ENCODE data around the gene PTK7.

DNA sequence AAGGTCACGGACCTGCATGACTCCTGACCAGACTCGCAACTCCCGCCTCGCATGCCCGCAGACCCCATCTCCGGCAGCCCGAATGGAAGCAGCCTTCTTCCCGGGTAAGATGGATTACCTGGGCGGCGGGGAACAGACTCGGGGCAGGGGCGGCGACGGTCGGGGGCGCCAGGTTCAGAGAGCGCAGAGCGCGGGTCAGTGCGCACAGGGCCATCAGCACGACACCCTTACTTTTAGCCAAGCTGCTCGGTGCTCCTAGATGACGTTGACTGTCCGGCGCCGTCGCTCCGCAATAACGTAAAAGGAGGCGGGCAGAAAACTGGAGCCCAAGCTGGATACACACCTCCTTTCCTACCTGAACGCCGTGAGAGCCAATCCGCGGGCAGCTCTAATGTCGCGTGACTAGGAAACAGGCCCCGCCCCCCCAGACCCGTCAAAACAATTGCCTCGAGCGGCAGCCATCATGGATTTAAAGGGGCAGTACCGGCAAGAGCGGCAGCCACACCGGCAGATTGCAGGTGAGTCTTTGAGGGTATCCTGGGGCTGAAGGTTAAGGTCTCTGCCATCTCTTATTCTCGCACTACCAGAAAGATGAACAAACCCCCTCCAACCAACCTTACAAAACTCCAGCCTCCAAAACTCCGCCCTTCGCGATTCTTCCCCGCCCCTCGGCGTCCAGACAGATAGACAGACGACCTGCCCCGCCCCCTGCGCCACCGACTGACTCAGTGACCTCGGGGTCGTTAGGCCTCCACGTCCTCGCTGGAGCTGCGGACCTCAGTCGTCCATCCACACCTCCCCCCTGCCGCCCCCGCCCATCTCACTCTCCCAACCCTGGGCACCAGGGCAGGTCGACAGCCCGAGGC lies 16.7 kb upstream of the PTK7 start, which contains the start of the genes KLC4 and MRPL2:
- TF ChIP-seq, protein P1, sequence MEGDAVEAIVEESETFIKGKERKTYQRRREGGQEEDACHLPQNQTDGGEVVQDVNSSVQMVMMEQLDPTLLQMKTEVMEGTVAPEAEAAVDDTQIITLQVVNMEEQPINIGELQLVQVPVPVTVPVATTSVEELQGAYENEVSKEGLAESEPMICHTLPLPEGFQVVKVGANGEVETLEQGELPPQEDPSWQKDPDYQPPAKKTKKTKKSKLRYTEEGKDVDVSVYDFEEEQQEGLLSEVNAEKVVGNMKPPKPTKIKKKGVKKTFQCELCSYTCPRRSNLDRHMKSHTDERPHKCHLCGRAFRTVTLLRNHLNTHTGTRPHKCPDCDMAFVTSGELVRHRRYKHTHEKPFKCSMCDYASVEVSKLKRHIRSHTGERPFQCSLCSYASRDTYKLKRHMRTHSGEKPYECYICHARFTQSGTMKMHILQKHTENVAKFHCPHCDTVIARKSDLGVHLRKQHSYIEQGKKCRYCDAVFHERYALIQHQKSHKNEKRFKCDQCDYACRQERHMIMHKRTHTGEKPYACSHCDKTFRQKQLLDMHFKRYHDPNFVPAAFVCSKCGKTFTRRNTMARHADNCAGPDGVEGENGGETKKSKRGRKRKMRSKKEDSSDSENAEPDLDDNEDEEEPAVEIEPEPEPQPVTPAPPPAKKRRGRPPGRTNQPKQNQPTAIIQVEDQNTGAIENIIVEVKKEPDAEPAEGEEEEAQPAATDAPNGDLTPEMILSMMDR (conservative IDR thresholded peaks at IDR 0.05; ENCODE audit: low read length): no peak
- no peak for TF ChIP-seq EZH2phosphoT487 (IDR thresholded peaks at IDR 0.05; ENCODE audit: borderline replicate concordance, low read depth, low read length)

Data from OCI-LY7 (cell line).